ENCODE measurements around the gene TRAPPC14. TPM values are rescaled to one million over a fixed set of nuclear protein-coding genes. Genes with fewer than 3 reads are reported as not detected.
"Not testable (repeated sequence)": the region's sequence is repeated elsewhere in the genome, so short reads cannot be mapped to it uniquely, and the experiment has no call there.

The TRAPPC14 gene
- total RNA-seq, 3 donors from 2014 or later = 3.4 to 16.1 (median 12.6) TPM

DNA sequence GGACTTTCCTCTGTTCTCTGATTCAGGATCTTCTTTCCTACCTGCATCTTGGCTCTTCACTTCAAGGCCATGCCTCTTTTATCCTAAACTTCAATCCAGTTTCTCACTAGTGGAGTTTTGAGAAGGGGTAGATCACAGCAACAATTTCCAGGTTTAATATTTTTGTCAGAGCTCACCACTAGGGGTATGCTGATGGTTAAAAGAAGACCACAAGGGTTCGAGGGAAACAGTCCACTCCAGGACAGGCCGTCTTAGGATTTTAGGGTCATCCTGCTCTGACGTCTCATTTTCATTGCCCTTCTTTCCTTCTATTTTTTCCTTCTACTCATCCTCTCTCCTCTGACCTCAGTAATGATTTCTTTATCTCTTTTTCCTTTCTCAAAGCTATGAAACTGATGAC lies 30.5 kb upstream of the TRAPPC14 start:
- Histone ChIP-seq H3K9me3 (no peaks in the 10 kb centered on the region), H3K4me3 (no peak overlapping the region)
- TF ChIP-seq POLR2A (IDR thresholded peaks at IDR 0.05) (no peak), CTCF (IDR thresholded peaks at IDR 0.05) (no peak), POLR2AphosphoS5 (IDR thresholded peaks at IDR 0.05) (no peak)

GRCh38 chr7:100185726-100186125 lies 27.2 kb upstream of the TRAPPC14 start:
- no peak for DNase-seq (ENCODE audit: low spot score in 2 of 2)
- Histone ChIP-seq H3K4me3 (no peak overlapping the region), H3K27ac (no peak overlapping the region), H3K36me3 (no peaks in the 10 kb centered on the region), H3K9me3 (no peaks in the 10 kb centered on the region), H3K27me3 (no peaks in the 10 kb centered on the region), H3K4me1 (no peaks in the 10 kb centered on the region)
- no peak for TF ChIP-seq POLR2AphosphoS5 (IDR thresholded peaks at IDR 0.05)
- TF ChIP-seq POLR2A (IDR thresholded peaks at IDR 0.05) = no peak
- no peak for TF ChIP-seq CTCF (IDR thresholded peaks at IDR 0.05)
- intact Hi-C loops (cut with DNase I; ENCODE audit: low total_unique reads) = no loop called here

More for the DNA sequence above, 30.5 kb upstream of the TRAPPC14 start:
- intact Hi-C loops (cut with DNase I; ENCODE audit: low total_unique reads) = no loop called here
- Histone ChIP-seq H3K4me1 (no peaks in the 10 kb centered on the region), H3K36me3 (no peaks in the 10 kb centered on the region), H3K27ac (no peak overlapping the region), H3K27me3 (no peaks in the 10 kb centered on the region)
- DNase-seq (ENCODE audit: low spot score in 2 of 2) = no peak

DNA sequence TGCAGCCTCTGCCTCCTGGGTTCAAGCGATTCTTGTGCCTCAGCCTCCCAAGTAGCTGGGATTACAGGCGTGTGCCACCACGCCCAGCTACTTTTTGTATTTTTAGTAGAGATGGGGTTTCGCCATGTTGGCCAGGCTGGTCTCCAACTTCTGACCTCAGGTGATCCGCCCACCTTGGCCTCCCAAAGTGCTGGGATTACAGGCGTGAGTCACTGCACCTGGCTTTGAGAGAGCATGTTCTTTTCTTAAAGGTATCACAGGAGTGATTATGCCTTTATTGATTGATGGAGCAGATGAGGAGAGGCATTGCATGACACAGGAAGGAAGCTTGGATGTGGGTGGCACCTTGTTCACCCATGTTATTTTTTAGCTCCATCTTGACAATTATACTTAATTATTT lies 24.6 kb upstream of the TRAPPC14 start:
- intact Hi-C loops (cut with DNase I; ENCODE audit: low total_unique reads); DNase-seq (ENCODE audit: low spot score in 2 of 2); H3K27me3 ChIP-seq; H3K4me3 ChIP-seq; H3K9me3 ChIP-seq; H3K36me3 ChIP-seq; H3K4me1 ChIP-seq; H3K27ac ChIP-seq: not testable (repeated sequence)

DNA sequence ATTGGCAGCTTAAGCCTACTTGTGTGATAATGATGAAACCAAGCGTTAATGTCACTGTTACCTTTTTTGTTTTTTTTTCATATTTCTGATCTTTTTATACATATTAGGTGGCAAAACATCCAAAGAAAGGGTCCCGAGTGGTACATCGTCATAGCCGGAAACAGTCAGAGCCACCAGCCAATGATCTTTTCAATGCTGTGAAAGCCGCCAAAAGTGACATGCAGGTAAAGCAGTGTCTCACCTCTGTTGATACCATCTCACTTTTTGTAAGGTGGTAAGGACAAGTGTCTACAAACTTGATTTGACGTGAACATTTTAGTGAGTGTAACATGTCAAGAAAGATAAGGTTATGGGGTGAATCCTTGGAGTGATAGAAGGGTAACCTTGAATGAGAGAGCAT lies 24.1 kb upstream of the TRAPPC14 start:
- H3K27me3 ChIP-seq; H3K27ac ChIP-seq; intact Hi-C loops (cut with DNase I; ENCODE audit: low total_unique reads); DNase-seq (ENCODE audit: low spot score in 2 of 2); H3K4me3 ChIP-seq; H3K36me3 ChIP-seq; H3K9me3 ChIP-seq; H3K4me1 ChIP-seq: not testable (repeated sequence)

- H3K4me1 ChIP-seq; H3K27me3 ChIP-seq; intact Hi-C loops (cut with DNase I; ENCODE audit: low total_unique reads); H3K4me3 ChIP-seq; DNase-seq (ENCODE audit: low spot score in 2 of 2); H3K36me3 ChIP-seq; H3K27ac ChIP-seq; H3K9me3 ChIP-seq: not testable (repeated sequence)
Measured at GRCh38 chr7:100180084-100180483, 21.6 kb upstream of the TRAPPC14 start.

GRCh38 chr7:100177045-100178001 lies 18.8 kb upstream of the TRAPPC14 start, which contains the start of the genes GPC2 and STAG3:
GPC2 (minus strand) TSS chr7:100177381; CDS start chr7:100177199, 182 bp downstream.
STAG3 (plus strand) TSS chr7:100177918; CDS start chr7:100180557, 2,639 bp downstream.
- peak; percentile 90 to 92 for DNase-seq (ENCODE audit: low spot score in 2 of 2)
- no peaks in the 10 kb centered on the region for H3K36me3 ChIP-seq
- TF ChIP-seq POLR2A (IDR thresholded peaks at IDR 0.05) (no peak), POLR2AphosphoS5 (IDR thresholded peaks at IDR 0.05) (peak in 2 of 3 donors; percentile 21 to 49)
- H3K27ac ChIP-seq = peak within 1 kb of the TSS; percentile 15 to 36
- peak within 1 kb of the TSS; percentile 40 to 65 (median 54) for H3K4me3 ChIP-seq
- intact Hi-C loops (cut with DNase I; ENCODE audit: low total_unique reads) = no loop called here
- H3K4me1 ChIP-seq = no peaks in the 10 kb centered on the region
- H3K9me3 ChIP-seq = no peaks in the 10 kb centered on the region
- H3K27me3 ChIP-seq = no peaks in the 10 kb centered on the region

Data from breast epithelium (tissue), 4 donors.